Naive thymus-derived CD8-positive, alpha-beta T cell (primary cell): ENCODE data around the gene P2RX3. TPM values are rescaled to one million over a fixed set of nuclear protein-coding genes. Genes with fewer than 3 reads are reported as not detected.
A peak's percentile ranks its signal among the peaks of the same experiment; 100 is the strongest.
"Not testable (repeated sequence)": the region's sequence is repeated elsewhere in the genome, so short reads cannot be mapped to it uniquely, and the experiment has no call there.

Source experiments
- ATAC-seq, 2 donors: fragments of 150-1000 bp; cut with Tn5 transposase in 1 of 2; sonication (Bioruptor Pico), chemical (Tn5 transposase) in 1 of 2; 1 replicate in 1 of 2; 2 replicates in 1 of 2; pipeline ENCODE4 v1.10.0; 2021; ENCODE audit warnings: mild to moderate bottlenecking in 2 of 2, moderate library complexity in 2 of 2
- POLR2A ChIA-PET: fragments of 350-600 bp; sonication (Branson Sonifier 250); formaldehyde crosslinking; loops from one replicate; lab custom pipeline; 2021; ENCODE audit warnings: antibody characterized with exemption; lab: Charles Lee
- DNase-seq, 10 donors: peaks; one replicate each; pipeline versions ENCODE4 v3.0.0 to v3.0.0-alpha.2; 2020 to 2022
- H3K27ac Mint-ChIP-seq, 10 donors: one replicate each; pipeline ENCODE4 v1.8.0; 2020 to 2022; ENCODE audit warnings: mild to moderate bottlenecking in 10 of 10, mixed read lengths in 10 of 10, moderate library complexity in 4 of 10, inconsistent platforms in 1 of 10
- H3K27me3 Mint-ChIP-seq, 5 donors: one replicate each; pipeline ENCODE4 v1.8.0; 2021 to 2022; ENCODE audit warnings: mixed read lengths in 5 of 5
- H3K36me3 Mint-ChIP-seq, 3 donors: one replicate each; pipeline ENCODE4 v1.8.0; 2020 to 2022; ENCODE audit warnings: mixed read lengths in 3 of 3, mild to moderate bottlenecking in 2 of 3, inconsistent platforms in 1 of 3
- H3K4me1 Mint-ChIP-seq, 4 donors: one replicate each; pipeline ENCODE4 v1.8.0; 2021 to 2022; ENCODE audit warnings: mixed read lengths in 4 of 4
- H3K4me3 Mint-ChIP-seq, 10 donors: one replicate each; pipeline ENCODE4 v1.8.0; 2020 to 2022; ENCODE audit warnings: mild to moderate bottlenecking in 10 of 10, mixed read lengths in 10 of 10, moderate library complexity in 6 of 10, inconsistent platforms in 1 of 10
- H3K9me3 Mint-ChIP-seq, 9 donors: one replicate each; pipeline ENCODE4 v1.8.0; 2020 to 2022; ENCODE audit warnings: mixed read lengths in 9 of 9, mild to moderate bottlenecking in 3 of 9, inconsistent platforms in 1 of 9, moderate library complexity in 1 of 9
- polyA plus RNA-seq, 3 donors: library from polyadenylated mRNA; unstranded; fragments of 300-500 nt; fragmentation: Illumina TruSeq; gene quantifications; one replicate each; pipeline ENCODE4 v1.2.3, GENCODE V29; 2021
- total RNA-seq, 8 experiments: library from RNA in 2 of 8; stranded (reverse) in 2 of 8; gene quantifications; one replicate each; pipeline ENCODE4 v1.2.3 and lab custom pipeline; 2021 to 2026

P2RX3 gene
- total RNA-seq (not detected), polyA plus RNA-seq (not detected), total RNA-seq (lab: John Stamatoyannopoulos, UW) (0 to 0.14 (median 0) reads per million in 6 experiments)

DNA sequence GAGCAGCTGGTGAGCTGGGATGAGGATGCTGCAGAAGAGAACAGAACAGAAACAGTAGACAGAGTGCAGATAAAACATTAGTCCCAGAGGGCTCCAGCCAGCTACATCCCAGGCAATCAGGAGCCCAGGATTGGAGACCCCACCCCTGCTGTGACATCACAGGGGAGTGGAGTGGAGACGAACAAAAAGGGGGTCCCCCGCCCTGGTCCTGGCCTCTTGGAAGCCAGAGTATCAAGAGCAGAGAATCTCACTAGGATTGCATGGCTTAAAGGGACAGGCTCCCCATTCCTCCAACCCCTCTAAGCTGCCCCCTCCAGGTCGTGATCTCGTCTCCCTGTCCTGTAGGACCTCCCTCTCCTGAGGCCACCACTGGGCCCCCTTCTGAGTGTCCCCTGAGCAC is at the start of gene P2RX3:
P2RX3 (plus strand) TSS at position 211 of the 400 bp plus-strand sequence. CDS start 199 bp downstream, outside the sequence.
- DNase-seq (no peak), ATAC-seq (no peak)
- POLR2A ChIA-PET: interaction anchor here (0.6 to 6.1 kb wide), 3 partner anchors 13 to 304 kb away, joined by 3 to 96 read pairs (median 5); partner anchors contain the start of genes RTN4RL2 and TNKS1BP1
- Mint-ChIP-seq H3K27me3 (no peaks in the 10 kb centered on the region), H3K9me3 (no peaks in the 10 kb centered on the region), H3K4me1 (peaks cover 13 to 35% (median 30%) of the 10 kb centered on the region in 4 donors), H3K4me3 (peak within 1 kb of the TSS in 6 of 10 donors; percentile 14 to 38 (median 33)), H3K27ac (peak within 1 kb of the TSS; percentile 37 to 99 (median 76)), H3K36me3 (peaks cover 0 to 8% (median 0%) of the 10 kb centered on the region in 3 donors)

- no peaks in the 10 kb centered on the region for H3K36me3 Mint-ChIP-seq
- no peak overlapping the region for H3K27ac Mint-ChIP-seq
- DNase-seq (no peak), ATAC-seq (no peak)
- POLR2A ChIA-PET: no interaction called here
- H3K4me1 Mint-ChIP-seq: no peaks in the 10 kb centered on the region
- peaks cover 0 to 10% (median 9%) of the 10 kb centered on the region in 5 donors for H3K27me3 Mint-ChIP-seq
- H3K4me3 Mint-ChIP-seq: no peak overlapping the region
- no peaks in the 10 kb centered on the region for H3K9me3 Mint-ChIP-seq
Measured at GRCh38 chr11:57288771-57289579, 49.2 kb upstream of the P2RX3 start.

DNA sequence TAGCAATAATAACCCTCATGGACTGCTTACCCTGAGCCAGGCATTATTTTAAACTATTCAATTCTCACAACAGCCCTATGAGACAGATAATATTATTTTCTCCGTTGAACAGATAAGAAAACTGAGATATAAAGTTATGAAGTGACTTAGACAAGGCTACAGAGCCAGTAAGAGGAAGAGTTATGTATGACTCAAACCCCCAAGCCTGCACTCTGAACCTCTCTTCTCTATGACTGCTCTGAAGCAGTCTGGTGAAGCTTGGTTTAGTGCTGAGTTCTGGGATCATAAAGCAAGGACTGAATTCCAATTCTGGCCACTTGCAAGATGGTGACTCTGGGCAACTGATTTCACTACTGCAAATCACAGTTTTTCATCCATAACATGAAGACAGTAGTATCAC is 47.9 kb upstream of the P2RX3 start:
- no peak for ATAC-seq
- no peak overlapping the region for H3K27ac Mint-ChIP-seq
- no peaks in the 10 kb centered on the region for H3K4me1 Mint-ChIP-seq

DNA sequence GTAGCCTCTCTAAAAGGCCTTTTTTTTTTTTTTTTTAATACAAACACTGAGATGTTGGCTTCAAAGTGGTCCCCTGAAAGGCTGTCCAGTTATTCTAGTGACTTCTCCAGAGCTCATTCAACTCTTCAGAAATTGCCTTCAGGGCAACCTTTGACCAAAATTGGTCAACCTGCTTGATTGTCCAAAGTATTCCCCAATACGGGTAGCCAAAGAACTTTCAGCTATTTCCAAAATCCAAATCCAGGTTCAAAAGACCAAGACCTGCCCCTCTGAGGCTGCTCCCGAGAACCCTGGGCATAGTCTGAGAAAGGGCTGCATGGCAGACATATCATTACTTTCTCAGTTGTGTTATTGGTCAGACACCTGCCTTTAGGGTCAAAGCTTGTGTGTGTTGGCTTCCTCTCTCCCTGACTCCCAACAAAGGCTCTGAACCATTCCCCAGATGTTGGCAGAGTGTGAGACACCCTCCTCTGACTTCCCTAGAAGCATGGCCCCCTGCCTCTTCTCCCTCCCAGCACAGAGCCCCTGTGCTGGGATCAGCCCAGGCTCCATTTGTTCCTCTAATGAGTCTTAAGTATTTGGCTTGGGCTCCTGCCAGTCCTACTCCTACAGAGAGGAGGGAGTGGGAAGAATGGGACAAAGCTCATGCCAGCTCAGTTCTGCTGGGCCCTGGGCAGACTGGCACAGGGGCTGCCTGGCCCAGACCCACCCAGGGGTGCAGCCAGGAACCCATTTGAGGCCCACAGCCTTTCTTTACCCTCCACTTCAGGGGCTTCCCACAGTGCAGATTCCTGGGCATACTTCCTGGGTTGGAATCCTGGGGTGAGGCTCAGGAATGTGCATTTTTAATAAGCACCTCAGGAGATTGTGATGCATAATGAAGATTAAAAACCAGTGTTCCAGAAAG is 43.7 kb upstream of the P2RX3 start:
- DNase-seq (no peak), ATAC-seq (no peak)
- no peaks in the 10 kb centered on the region for H3K4me1 Mint-ChIP-seq

More for the DNA sequence above, 47.9 kb upstream of the P2RX3 start:
- Mint-ChIP-seq H3K27me3 (peaks cover 0 to 10% (median 9%) of the 10 kb centered on the region in 5 donors), H3K36me3 (no peaks in the 10 kb centered on the region), H3K4me3 (no peak overlapping the region), H3K9me3 (no peaks in the 10 kb centered on the region)
- POLR2A ChIA-PET: no interaction called here
- no peak for DNase-seq

DNA sequence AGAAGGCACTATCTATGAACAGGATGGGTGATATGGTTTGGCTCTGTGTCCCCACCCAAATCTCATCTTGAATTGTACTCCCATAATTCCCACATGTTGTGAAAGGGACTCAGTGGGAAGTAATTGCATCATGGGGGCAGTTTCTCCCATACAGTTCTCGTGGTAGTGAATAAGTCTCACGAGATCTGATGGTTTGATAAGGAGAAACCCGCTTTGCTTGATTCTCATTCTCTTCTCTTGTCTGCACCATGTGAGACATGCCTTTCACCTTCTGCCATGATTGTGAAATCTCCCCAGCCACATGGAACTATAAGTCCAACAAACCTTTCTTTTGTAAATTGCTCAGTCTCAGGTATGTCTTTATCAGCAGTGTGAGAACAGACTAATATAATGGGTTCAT is 41.9 kb upstream of the P2RX3 start:
- peaks cover 0 to 27% (median 12%) of the 10 kb centered on the region in 9 donors for H3K9me3 Mint-ChIP-seq
- DNase-seq, H3K27me3 Mint-ChIP-seq, ATAC-seq, H3K4me1 Mint-ChIP-seq, POLR2A ChIA-PET, H3K4me3 Mint-ChIP-seq, H3K27ac Mint-ChIP-seq: not testable (repeated sequence)
- peaks cover 21 to 39% (median 24%) of the 10 kb centered on the region in 3 donors for H3K36me3 Mint-ChIP-seq

More for the DNA sequence above, 43.7 kb upstream of the P2RX3 start:
- Mint-ChIP-seq H3K4me3 (no peak overlapping the region), H3K27me3 (peaks cover 0 to 7% (median 3%) of the 10 kb centered on the region in 5 donors), H3K36me3 (peaks cover 8 to 22% (median 14%) of the 10 kb centered on the region in 3 donors), H3K27ac (no peak overlapping the region), H3K9me3 (peaks cover 0 to 22% (median 11%) of the 10 kb centered on the region in 9 donors)
- POLR2A ChIA-PET: interaction anchor here (0.7 kb wide), 1 partner anchor 31 kb away, joined by 4 read pairs; no protein-coding TSS in a partner anchor

DNA sequence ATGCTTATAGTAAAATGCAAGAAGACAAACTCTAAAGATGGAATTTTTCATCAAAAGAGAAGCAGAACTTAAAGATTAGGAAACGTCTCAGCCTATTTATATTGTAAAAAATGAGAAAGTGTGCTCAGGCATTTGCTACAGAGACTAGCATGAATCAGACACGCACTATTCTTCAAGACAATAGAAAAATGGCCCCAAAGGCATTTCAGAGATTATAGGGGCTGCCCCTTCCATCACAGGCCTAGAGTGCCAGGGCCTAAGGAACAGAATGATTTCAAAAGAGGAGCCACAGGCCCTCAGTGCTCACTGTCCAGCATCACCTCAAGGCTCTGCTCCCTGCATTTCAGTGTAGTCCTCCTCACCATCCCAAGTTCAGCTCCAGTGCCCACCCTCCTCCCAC is 40.9 kb upstream of the P2RX3 start:
- Mint-ChIP-seq H3K27me3 (no peaks in the 10 kb centered on the region), H3K27ac (no peak overlapping the region), H3K9me3 (peaks cover 0 to 27% (median 12%) of the 10 kb centered on the region in 9 donors), H3K4me1 (no peaks in the 10 kb centered on the region), H3K4me3 (no peak overlapping the region), H3K36me3 (peaks cover 25 to 49% (median 34%) of the 10 kb centered on the region in 3 donors)
- POLR2A ChIA-PET: no interaction called here
- DNase-seq (no peak), ATAC-seq (no peak)

- peaks cover 0 to 27% (median 12%) of the 10 kb centered on the region in 9 donors for H3K9me3 Mint-ChIP-seq
- POLR2A ChIA-PET: no interaction called here
- no peak for DNase-seq
- peaks cover 0 to 2% (median 0%) of the 10 kb centered on the region in 4 donors for H3K4me1 Mint-ChIP-seq
- H3K27me3 Mint-ChIP-seq: no peaks in the 10 kb centered on the region
- H3K27ac Mint-ChIP-seq: no peak overlapping the region
- peaks cover 25 to 50% (median 39%) of the 10 kb centered on the region in 3 donors for H3K36me3 Mint-ChIP-seq
- no peak overlapping the region for H3K4me3 Mint-ChIP-seq
- no peak for ATAC-seq
Measured at GRCh38 chr11:57299150-57299737, 38.9 kb upstream of the P2RX3 start.

DNA sequence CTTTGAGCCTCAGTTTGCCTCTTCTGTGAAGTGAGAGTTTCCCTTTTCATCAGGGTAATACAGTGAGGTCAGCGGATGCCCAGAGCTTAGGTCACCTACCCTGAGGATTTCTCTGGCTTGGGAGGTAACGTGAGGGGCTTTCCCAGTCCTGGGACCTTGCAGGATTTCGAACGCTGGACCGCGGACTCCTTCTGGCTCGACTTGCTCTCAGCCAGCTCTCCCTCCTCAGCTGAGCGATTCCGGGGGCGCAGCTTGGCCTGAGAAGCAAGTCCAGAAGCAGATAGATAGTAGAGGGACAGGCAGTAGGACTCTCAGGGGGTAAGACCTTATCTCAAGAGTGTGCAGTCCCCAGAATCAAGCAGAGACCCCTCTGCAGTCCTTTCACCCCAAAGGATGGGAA is 37.4 kb upstream of the P2RX3 start:
- Mint-ChIP-seq H3K27me3 (no peaks in the 10 kb centered on the region), H3K9me3 (peaks cover 0 to 27% (median 12%) of the 10 kb centered on the region in 9 donors), H3K27ac (no peak overlapping the region), H3K4me1 (peaks cover 0 to 2% (median 0%) of the 10 kb centered on the region in 4 donors), H3K4me3 (no peak overlapping the region), H3K36me3 (peaks cover 25 to 50% (median 39%) of the 10 kb centered on the region in 3 donors)
- no peak for DNase-seq
- no peak for ATAC-seq
- POLR2A ChIA-PET: no interaction called here

GRCh38 chr11:57301711-57302423 is 36.3 kb upstream of the P2RX3 start:
- peaks cover 18 to 46% (median 39%) of the 10 kb centered on the region in 3 donors for H3K36me3 Mint-ChIP-seq
- ATAC-seq (no peak), DNase-seq (peak in 1 of 10 donors; percentile 36)
- peaks cover 0 to 23% (median 11%) of the 10 kb centered on the region in 9 donors for H3K9me3 Mint-ChIP-seq
- POLR2A ChIA-PET: no interaction called here
- no peaks in the 10 kb centered on the region for H3K27me3 Mint-ChIP-seq
- H3K27ac Mint-ChIP-seq: no peak overlapping the region
- H3K4me3 Mint-ChIP-seq: no peak overlapping the region
- H3K4me1 Mint-ChIP-seq: peaks cover 0 to 2% (median 0%) of the 10 kb centered on the region in 4 donors

GRCh38 chr11:57302489-57302888 is 35.7 kb upstream of the P2RX3 start:
- ATAC-seq (no peak), DNase-seq (no peak)
- Mint-ChIP-seq H3K4me3 (no peak overlapping the region), H3K36me3 (peaks cover 16 to 44% (median 39%) of the 10 kb centered on the region in 3 donors), H3K27me3 (no peaks in the 10 kb centered on the region), H3K27ac (no peak overlapping the region), H3K9me3 (peaks cover 0 to 23% (median 11%) of the 10 kb centered on the region in 9 donors), H3K4me1 (peaks cover 0 to 6% (median 1%) of the 10 kb centered on the region in 4 donors)
- POLR2A ChIA-PET: no interaction called here

DNA sequence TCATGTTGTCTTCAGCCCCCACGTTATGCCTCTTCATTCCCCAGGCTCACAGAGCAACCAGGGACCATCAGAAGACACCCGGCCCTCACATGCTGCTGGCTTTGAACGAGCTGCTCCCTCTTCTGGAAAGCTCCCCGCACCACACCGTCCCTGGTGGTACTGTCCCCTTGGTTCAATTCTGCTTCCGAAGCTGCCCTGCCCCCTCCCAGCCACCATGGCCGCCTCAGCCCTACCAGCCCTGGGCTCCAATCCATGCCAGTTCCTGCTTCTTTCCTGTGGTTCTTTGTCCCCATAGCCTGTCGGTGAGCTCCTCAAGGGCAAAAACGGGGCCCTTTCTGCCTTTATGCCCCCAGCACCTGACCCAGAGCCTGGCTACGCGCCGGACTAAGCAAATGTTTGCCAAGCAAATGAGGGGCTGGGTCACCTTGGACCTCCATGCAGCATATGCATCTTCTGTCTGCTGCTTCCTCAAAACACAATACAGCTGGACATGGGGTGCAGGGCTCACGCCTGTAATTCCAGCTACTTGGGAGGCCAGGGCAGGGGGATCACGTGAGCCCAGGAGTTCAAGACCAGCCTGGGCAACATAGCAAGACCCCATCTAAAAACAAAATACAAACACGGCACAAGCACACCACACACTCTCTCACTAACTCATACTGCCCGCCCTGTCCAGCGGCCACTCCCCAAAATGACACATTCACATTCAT is 34.7 kb upstream of the P2RX3 start:
- POLR2A ChIA-PET: no interaction called here
- peaks cover 0 to 14% (median 7%) of the 10 kb centered on the region in 9 donors for H3K9me3 Mint-ChIP-seq
- H3K4me1 Mint-ChIP-seq: peaks cover 0 to 6% (median 1%) of the 10 kb centered on the region in 4 donors
- DNase-seq (peak in 1 of 10 donors; percentile 58), ATAC-seq (no peak)
- peaks cover 16 to 38% (median 37%) of the 10 kb centered on the region in 3 donors for H3K36me3 Mint-ChIP-seq
- H3K27ac Mint-ChIP-seq: no peak overlapping the region
- H3K4me3 Mint-ChIP-seq: no peak overlapping the region
- H3K27me3 Mint-ChIP-seq: no peaks in the 10 kb centered on the region
